ENCODE measurements around the gene SDHD. TPM values are rescaled to one million over a fixed set of nuclear protein-coding genes. Genes with fewer than 3 reads are reported as not detected.

Gene SDHD
- total and polyA plus RNA-seq, 2 donors (not counting 1 experiment from before 2014, with no cell fraction given), result 43.0 to 57.7 TPM

- Histone ChIP-seq H3K79me2 (ENCODE audit: control insufficient read depth, insufficient read depth, low read length) (no peaks in the 10 kb centered on the region), H3K27me3 (replicated peaks in 1 of 4; ENCODE audit: control extremely low read depth in 1 of 4, control insufficient read depth in 3 of 4, insufficient read depth in 4 of 4, low read length in 3 of 4) (no peaks in the 10 kb centered on the region), H3K27ac (ENCODE audit: low read length in 2 of 2) (no peak overlapping the region), H3K4me2 (replicated peaks; ENCODE audit: low read depth, low read length, poor library complexity, severe bottlenecking) (no peak overlapping the region), H3K9me3 (ENCODE audit: control extremely low read depth in 1 of 3, control insufficient read depth in 2 of 3, insufficient read depth in 1 of 3, low read length in 2 of 3) (no peaks in the 10 kb centered on the region), H3K36me3 (replicated peaks in 1 of 2; ENCODE audit: control extremely low read depth in 1 of 2, control insufficient read depth in 1 of 2, extremely low read depth in 1 of 2, insufficient read depth in 2 of 2, low read length in 1 of 2) (no peaks in the 10 kb centered on the region), H4K20me1 (ENCODE audit: control insufficient read depth, insufficient read depth, low read length, poor library complexity, severe bottlenecking) (no peaks in the 10 kb centered on the region), H2AFZ (ENCODE audit: insufficient read depth, low read depth, low read length, poor library complexity, severe bottlenecking) (no peak overlapping the region), H3K9ac (ENCODE audit: low read length) (no peak overlapping the region), H3K4me1 (ENCODE audit: control insufficient read depth in 2 of 2, insufficient read depth in 2 of 2, low read length in 2 of 2) (peaks cover 0 to 5% of the 10 kb centered on the region in 2 donors), H3K4me3 (ENCODE audit: control extremely low read depth in 1 of 5, extremely low read depth in 1 of 5, insufficient read depth in 1 of 5, low read depth in 2 of 5, low read length in 4 of 5) (no peak overlapping the region)
- ChIA-PET CTCF (interaction anchor here (1.9 kb wide), 1 partner anchor 10 kb away, joined by 11 read pairs; no protein-coding TSS in a partner anchor), POLR2A (no interaction called here)
- H3K9me3 Mint-ChIP-seq (ENCODE audit: insufficient read depth), result no peaks in the 10 kb centered on the region
- no peak overlapping the region for H3K4me3 Mint-ChIP-seq
- H3K4me1 Mint-ChIP-seq, result peaks cover 6% of the 10 kb centered on the region
- no peak overlapping the region for H3K27ac Mint-ChIP-seq
- no peak for TF ChIP-seq EZH2 (IDR thresholded peaks at IDR 0.05; ENCODE audit: borderline replicate concordance, insufficient read depth, low read depth, low read length, poor library complexity, severe bottlenecking)
- TF ChIP-seq, protein P1, sequence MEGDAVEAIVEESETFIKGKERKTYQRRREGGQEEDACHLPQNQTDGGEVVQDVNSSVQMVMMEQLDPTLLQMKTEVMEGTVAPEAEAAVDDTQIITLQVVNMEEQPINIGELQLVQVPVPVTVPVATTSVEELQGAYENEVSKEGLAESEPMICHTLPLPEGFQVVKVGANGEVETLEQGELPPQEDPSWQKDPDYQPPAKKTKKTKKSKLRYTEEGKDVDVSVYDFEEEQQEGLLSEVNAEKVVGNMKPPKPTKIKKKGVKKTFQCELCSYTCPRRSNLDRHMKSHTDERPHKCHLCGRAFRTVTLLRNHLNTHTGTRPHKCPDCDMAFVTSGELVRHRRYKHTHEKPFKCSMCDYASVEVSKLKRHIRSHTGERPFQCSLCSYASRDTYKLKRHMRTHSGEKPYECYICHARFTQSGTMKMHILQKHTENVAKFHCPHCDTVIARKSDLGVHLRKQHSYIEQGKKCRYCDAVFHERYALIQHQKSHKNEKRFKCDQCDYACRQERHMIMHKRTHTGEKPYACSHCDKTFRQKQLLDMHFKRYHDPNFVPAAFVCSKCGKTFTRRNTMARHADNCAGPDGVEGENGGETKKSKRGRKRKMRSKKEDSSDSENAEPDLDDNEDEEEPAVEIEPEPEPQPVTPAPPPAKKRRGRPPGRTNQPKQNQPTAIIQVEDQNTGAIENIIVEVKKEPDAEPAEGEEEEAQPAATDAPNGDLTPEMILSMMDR (IDR thresholded peaks at IDR 0.05), result no peak
- no CpG with 5 or more reads among the region's 4 CpGs for WGBS (ENCODE audit: insufficient coverage)
- intact Hi-C loops (cut with micrococcal nuclease), result no loop called here
- H3K27me3 Mint-ChIP-seq, result no peaks in the 10 kb centered on the region
- DNase-seq (no peak), ATAC-seq (ENCODE audit: low read depth) (no peak)
These were observed 36.5 kb downstream of the SDHD start for GRCh38 chr11:112123129-112123528.

GRCh38 chr11:112127056-112127455, 40.4 kb downstream of the SDHD start:
- Histone ChIP-seq H3K4me2 (replicated peaks; ENCODE audit: low read depth, low read length, poor library complexity, severe bottlenecking) (no peak overlapping the region), H3K79me2 (ENCODE audit: control insufficient read depth, insufficient read depth, low read length) (no peaks in the 10 kb centered on the region), H3K27me3 (replicated peaks in 1 of 4; ENCODE audit: control extremely low read depth in 1 of 4, control insufficient read depth in 3 of 4, insufficient read depth in 4 of 4, low read length in 3 of 4) (no peaks in the 10 kb centered on the region), H3K4me1 (ENCODE audit: control insufficient read depth in 2 of 2, insufficient read depth in 2 of 2, low read length in 2 of 2) (no peaks in the 10 kb centered on the region), H3K36me3 (replicated peaks in 1 of 2; ENCODE audit: control extremely low read depth in 1 of 2, control insufficient read depth in 1 of 2, extremely low read depth in 1 of 2, insufficient read depth in 2 of 2, low read length in 1 of 2) (no peaks in the 10 kb centered on the region), H3K9me3 (ENCODE audit: control extremely low read depth in 1 of 3, control insufficient read depth in 2 of 3, insufficient read depth in 1 of 3, low read length in 2 of 3) (no peaks in the 10 kb centered on the region), H4K20me1 (ENCODE audit: control insufficient read depth, insufficient read depth, low read length, poor library complexity, severe bottlenecking) (no peaks in the 10 kb centered on the region), H3K4me3 (ENCODE audit: control extremely low read depth in 1 of 5, extremely low read depth in 1 of 5, insufficient read depth in 1 of 5, low read depth in 2 of 5, low read length in 4 of 5) (no peak overlapping the region), H2AFZ (ENCODE audit: insufficient read depth, low read depth, low read length, poor library complexity, severe bottlenecking) (no peak overlapping the region), H3K27ac (ENCODE audit: low read length in 2 of 2) (no peak overlapping the region), H3K9ac (ENCODE audit: low read length) (no peak overlapping the region)
- POLR2A ChIA-PET, result no interaction called here
- CTCF ChIA-PET, result interaction anchor here (1.4 kb wide), 1 partner anchor 14 kb away, joined by 3 read pairs; no protein-coding TSS in a partner anchor
- H3K27ac Mint-ChIP-seq, result no peak overlapping the region
- no peaks in the 10 kb centered on the region for H3K9me3 Mint-ChIP-seq (ENCODE audit: insufficient read depth)
- no peaks in the 10 kb centered on the region for H3K27me3 Mint-ChIP-seq
- H3K4me3 Mint-ChIP-seq, result no peak overlapping the region
- 100% methylated on average over 2 of the region's 2 CpGs for WGBS (ENCODE audit: insufficient coverage)
- intact Hi-C loops (cut with micrococcal nuclease), result no loop called here
- DNase-seq, result no peak
- TF ChIP-seq, protein P1 (IDR thresholded peaks at IDR 0.05), result no peak
- TF ChIP-seq EZH2 (IDR thresholded peaks at IDR 0.05; ENCODE audit: borderline replicate concordance, insufficient read depth, low read depth, low read length, poor library complexity, severe bottlenecking), result no peak
- ATAC-seq (ENCODE audit: low read depth), result no peak
- no peaks in the 10 kb centered on the region for H3K4me1 Mint-ChIP-seq
